GM21367 (cell line): ENCODE data around the gene RNU2-1.
"Not testable (repeated sequence)": the region's sequence is repeated elsewhere in the genome, so short reads cannot be mapped to it uniquely, and the experiment has no call there.

Experiments used
- ATAC-seq: cut with Tn5 transposase; IDR thresholded peaks from one replicate; pipeline ENCODE4 v1.9.1; 2021; ENCODE audit not compliant: unreplicated experiment

The RNU2-1 gene

GRCh38 chr17:43233877-43234276, at the start of gene RNU2-1:
TSS of gene RNU2-1 (minus strand) at chr17:43233977.
- ATAC-seq = not testable (repeated sequence)

GRCh38 chr17:43272914-43273313, 39.1 kb upstream of the RNU2-1 start:
- not testable (repeated sequence) for ATAC-seq

- ATAC-seq = not testable (repeated sequence)
Measured at GRCh38 chr17:43272483-43272882, 38.7 kb upstream of the RNU2-1 start.

GRCh38 chr17:43270552-43271504, 37.1 kb upstream of the RNU2-1 start:
- not testable (repeated sequence) for ATAC-seq

- ATAC-seq = not testable (repeated sequence)
Measured at GRCh38 chr17:43246456-43246855, 12.7 kb upstream of the RNU2-1 start.

GRCh38 chr17:43240596-43241352, 7.0 kb upstream of the RNU2-1 start:
- ATAC-seq = not testable (repeated sequence)

GRCh38 chr17:43239597-43239996, 5.8 kb upstream of the RNU2-1 start:
- ATAC-seq = not testable (repeated sequence)

GRCh38 chr17:43233263-43233662, 514 bp downstream of the RNU2-1 start:
- not testable (repeated sequence) for ATAC-seq

- not testable (repeated sequence) for ATAC-seq
Measured at GRCh38 chr17:43232021-43232699, 1.6 kb downstream of the RNU2-1 start.

- ATAC-seq = not testable (repeated sequence)
Measured at GRCh38 chr17:43231205-43232020, 2.4 kb downstream of the RNU2-1 start.

GRCh38 chr17:43228020-43228782, 5.6 kb downstream of the RNU2-1 start, which contains the start of gene CCDC200:
TSS of gene CCDC200 (minus strand) at chr17:43228623. CDS start at chr17:43228554, 69 bp downstream.
- ATAC-seq = not testable (repeated sequence)

- no peak for ATAC-seq
Measured at GRCh38 chr17:43226393-43226792, 7.4 kb downstream of the RNU2-1 start.

GRCh38 chr17:43224146-43224705, 9.6 kb downstream of the RNU2-1 start:
- no peak for ATAC-seq

- ATAC-seq = no peak
Measured at GRCh38 chr17:43220511-43221125, 13.2 kb downstream of the RNU2-1 start.

GRCh38 chr17:43219746-43220380, 13.9 kb downstream of the RNU2-1 start:
- ATAC-seq = no peak

- no peak for ATAC-seq
Measured at GRCh38 chr17:43219001-43219400, 14.8 kb downstream of the RNU2-1 start.

GRCh38 chr17:43217614-43218087, 16.1 kb downstream of the RNU2-1 start:
- ATAC-seq = no peak
